ACC112 (cell line): ENCODE data around the gene WAPL.

Experiments used
- H2AFZ ChIP-seq: fragments of 200-600 bp; sonication (generic); one replicate; pipeline ENCODE4 v1.6.0; 2017; ENCODE audit warnings: antibody characterized with exemption, low read length; ENCODE audit not compliant: unreplicated experiment
- H3K27ac ChIP-seq: fragments of 200-600 bp; sonication (generic); 2 replicates; pipeline ENCODE4 v1.5.1; 2014; ENCODE audit warnings: low read depth, mild to moderate bottlenecking, antibody characterized with exemption, low read length, moderate library complexity
- H3K27me3 ChIP-seq: fragments of 200-600 bp; sonication (generic); 2 replicates; pipeline ENCODE4 v1.6.1; 2014; ENCODE audit warnings: mild to moderate bottlenecking, antibody characterized with exemption, low read length, moderate library complexity, mixed read lengths; ENCODE audit not compliant: insufficient read depth
- H3K36me3 ChIP-seq: fragments of 200-600 bp; sonication (generic); 2 replicates; pipeline ENCODE4 v1.6.1; 2016; ENCODE audit warnings: mild to moderate bottlenecking, antibody characterized with exemption, low read length, moderate library complexity, mixed read lengths; ENCODE audit not compliant: insufficient read depth
- H3K4me1 ChIP-seq: fragments of 200-600 bp; sonication (generic); one replicate; pipeline ENCODE4 v1.6.1; 2016; ENCODE audit warnings: low read length, mixed read lengths; ENCODE audit not compliant: insufficient read depth, unreplicated experiment, control insufficient read depth
- H3K4me3 ChIP-seq: fragments of 200-600 bp; sonication (generic); 2 replicates; pipeline ENCODE4 v1.5.1; 2014; ENCODE audit warnings: mild to moderate bottlenecking, low read depth, low read length
- H3K79me2 ChIP-seq: fragments of 200-600 bp; sonication (generic); one replicate; pipeline ENCODE4 v1.6.0; 2016; ENCODE audit warnings: low read length; ENCODE audit not compliant: control insufficient read depth, unreplicated experiment, insufficient read depth

The WAPL gene

DNA sequence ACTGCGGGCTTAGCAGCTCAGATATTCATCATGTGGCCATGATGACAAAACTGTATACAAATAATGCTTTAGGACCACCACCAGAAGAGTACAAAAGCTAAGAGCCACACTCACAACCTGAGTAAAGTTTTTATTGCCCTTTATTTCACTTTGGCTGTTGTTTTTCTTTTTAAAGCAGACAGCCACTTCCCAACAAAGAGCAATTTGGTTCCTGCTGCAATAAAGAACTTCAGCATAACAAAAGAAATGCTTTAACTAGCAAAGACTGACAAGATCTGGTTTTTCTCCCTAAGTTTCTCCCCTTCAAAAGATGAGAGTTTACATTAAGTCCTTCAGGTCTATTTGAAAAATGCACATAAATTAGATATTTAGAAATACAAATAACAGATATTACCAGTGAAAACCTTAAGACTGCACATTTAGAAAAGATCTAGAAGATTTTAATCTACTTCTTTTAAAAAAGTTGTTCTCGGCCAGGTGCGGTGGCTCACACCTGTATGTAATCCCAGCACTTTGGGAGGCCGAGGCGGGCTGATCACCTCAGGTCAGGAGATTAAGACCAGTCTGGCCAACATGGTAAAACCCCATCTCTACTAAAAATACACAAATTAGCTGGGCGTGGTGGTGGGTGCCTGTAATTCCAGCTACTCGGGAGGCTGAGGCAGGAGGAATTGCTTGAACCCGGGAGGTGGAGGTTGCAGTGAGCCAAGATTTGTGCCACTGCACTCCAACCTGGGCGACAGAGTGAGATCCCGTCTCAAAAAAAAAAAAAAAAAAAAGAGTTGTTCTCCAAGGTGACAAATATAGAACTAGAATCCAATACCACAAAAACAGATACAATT lies 59.4 kb downstream of the WAPL start:
- H3K4me3 ChIP-seq: no peak overlapping the region
- no peak overlapping the region for H2AFZ ChIP-seq
- no peaks in the 10 kb centered on the region for H3K27me3 ChIP-seq
- H3K4me1 ChIP-seq: no peaks in the 10 kb centered on the region
- no peaks in the 10 kb centered on the region for H3K79me2 ChIP-seq
- no peak overlapping the region for H3K27ac ChIP-seq
- H3K36me3 ChIP-seq: peaks cover 41% of the 10 kb centered on the region

DNA sequence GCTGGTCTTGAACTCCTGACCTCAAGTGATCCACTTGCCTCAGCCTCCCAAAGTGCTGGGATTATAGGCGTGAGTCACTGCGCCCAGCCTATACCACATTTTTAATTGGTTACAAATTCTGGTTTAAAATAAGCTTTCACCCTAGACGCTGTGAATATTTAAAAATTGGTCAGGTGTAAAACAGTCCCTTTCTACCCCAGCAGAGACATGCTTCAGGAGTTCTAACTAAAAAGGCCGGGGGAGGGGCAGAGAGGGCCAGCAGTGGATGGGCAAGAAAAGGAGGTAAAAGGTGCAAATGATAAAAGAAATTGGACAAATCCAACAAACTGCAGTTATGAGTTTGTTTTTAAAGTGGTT lies 70.0 kb downstream of the WAPL start:
- peaks cover 2% of the 10 kb centered on the region for H3K79me2 ChIP-seq
- no peaks in the 10 kb centered on the region for H3K27me3 ChIP-seq
- H2AFZ ChIP-seq: no peak overlapping the region
- H3K4me3 ChIP-seq: no peak overlapping the region
- H3K36me3 ChIP-seq: peaks cover 19% of the 10 kb centered on the region
- H3K4me1 ChIP-seq: peaks cover 8% of the 10 kb centered on the region
- no peak overlapping the region for H3K27ac ChIP-seq

GRCh38 chr10:86450806-86451603 lies 70.6 kb downstream of the WAPL start:
- Histone ChIP-seq H3K36me3 (peaks cover 18% of the 10 kb centered on the region), H3K4me1 (peaks cover 8% of the 10 kb centered on the region), H3K79me2 (peaks cover 2% of the 10 kb centered on the region), H2AFZ (no peak overlapping the region), H3K27me3 (no peaks in the 10 kb centered on the region), H3K27ac (no peak overlapping the region), H3K4me3 (no peak overlapping the region)

DNA sequence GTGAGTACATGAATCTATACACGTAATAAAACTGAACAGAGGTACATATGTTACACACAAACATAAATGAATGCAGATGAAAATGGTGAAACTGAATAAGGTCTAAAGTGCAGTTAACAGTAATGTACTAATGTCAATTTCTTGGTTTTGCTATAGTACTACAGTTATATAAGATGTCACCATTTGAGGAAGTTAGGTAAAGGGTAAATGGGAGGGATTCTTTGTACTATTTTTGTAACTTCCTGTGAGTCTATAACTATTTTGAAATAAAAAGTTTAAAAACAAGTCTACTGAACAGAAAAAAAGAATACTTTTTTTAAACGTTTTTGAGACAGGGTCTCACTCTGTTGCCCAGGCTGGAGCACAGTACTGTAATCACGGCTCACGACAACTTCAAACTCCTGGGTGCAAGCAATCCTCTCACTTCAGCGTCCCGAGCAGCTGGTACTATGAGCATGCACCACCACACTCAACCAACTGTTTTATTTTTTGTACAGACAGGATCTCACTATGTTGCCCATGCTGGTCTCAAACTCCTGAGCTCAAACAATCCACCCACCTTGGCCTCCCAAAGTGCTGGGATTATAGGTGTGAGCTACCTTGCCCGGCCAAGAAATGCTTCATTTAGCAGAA lies 71.5 kb downstream of the WAPL start:
- no peak overlapping the region for H2AFZ ChIP-seq
- H3K27ac ChIP-seq: no peak overlapping the region
- H3K36me3 ChIP-seq: peaks cover 18% of the 10 kb centered on the region
- H3K27me3 ChIP-seq: no peaks in the 10 kb centered on the region
- H3K4me3 ChIP-seq: no peak overlapping the region
- peaks cover 2% of the 10 kb centered on the region for H3K79me2 ChIP-seq
- peaks cover 8% of the 10 kb centered on the region for H3K4me1 ChIP-seq

- Histone ChIP-seq H3K79me2 (peaks cover 5% of the 10 kb centered on the region), H3K27me3 (no peaks in the 10 kb centered on the region), H3K36me3 (peaks cover 15% of the 10 kb centered on the region), H3K27ac (peak overlapping the region; percentile 14; the same call in 1 of the 2 replicates), H2AFZ (no peak overlapping the region), H3K4me1 (peaks cover 19% of the 10 kb centered on the region), H3K4me3 (no peak overlapping the region)
Measured at GRCh38 chr10:86447432-86447831, 74.2 kb downstream of the WAPL start.

GRCh38 chr10:86446987-86447386 lies 74.6 kb downstream of the WAPL start:
- Histone ChIP-seq H2AFZ (no peak overlapping the region), H3K4me3 (no peak overlapping the region), H3K27ac (peak overlapping the region; percentile 14; the same call in 1 of the 2 replicates), H3K36me3 (peaks cover 15% of the 10 kb centered on the region), H3K79me2 (peaks cover 5% of the 10 kb centered on the region), H3K4me1 (peaks cover 19% of the 10 kb centered on the region), H3K27me3 (no peaks in the 10 kb centered on the region)

- Histone ChIP-seq H3K27ac (no peak overlapping the region), H3K4me3 (no peak overlapping the region), H3K4me1 (peaks cover 21% of the 10 kb centered on the region), H3K79me2 (peaks cover 5% of the 10 kb centered on the region), H3K36me3 (peaks cover 15% of the 10 kb centered on the region), H2AFZ (no peak overlapping the region), H3K27me3 (no peaks in the 10 kb centered on the region)
Measured at GRCh38 chr10:86446440-86446839, 75.2 kb downstream of the WAPL start.

DNA sequence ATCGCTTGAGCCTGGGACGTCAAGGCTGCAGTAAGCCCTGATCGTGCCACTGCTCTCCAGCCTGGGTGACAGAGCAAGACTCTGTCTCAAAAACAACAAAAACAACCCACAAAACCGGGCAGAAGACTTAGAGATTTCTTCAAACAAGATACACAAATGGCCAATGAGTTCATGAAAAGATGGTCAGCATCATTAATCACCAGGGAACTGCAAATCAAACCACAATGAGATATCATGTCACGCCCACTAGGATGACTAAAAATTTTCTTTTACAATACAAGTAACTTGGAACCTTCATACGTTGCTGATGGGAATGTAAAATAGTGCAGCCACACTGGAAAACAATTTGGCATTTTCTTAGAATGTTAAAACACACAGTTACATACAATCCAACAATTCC lies 77.7 kb downstream of the WAPL start:
- H3K36me3 ChIP-seq: peaks cover 18% of the 10 kb centered on the region; the same call in 1 of the 2 replicates
- H3K27ac ChIP-seq: no peak overlapping the region
- H2AFZ ChIP-seq: no peak overlapping the region
- no peak overlapping the region for H3K4me3 ChIP-seq
- H3K27me3 ChIP-seq: no peaks in the 10 kb centered on the region
- peaks cover 43% of the 10 kb centered on the region for H3K4me1 ChIP-seq
- H3K79me2 ChIP-seq: peaks cover 7% of the 10 kb centered on the region

DNA sequence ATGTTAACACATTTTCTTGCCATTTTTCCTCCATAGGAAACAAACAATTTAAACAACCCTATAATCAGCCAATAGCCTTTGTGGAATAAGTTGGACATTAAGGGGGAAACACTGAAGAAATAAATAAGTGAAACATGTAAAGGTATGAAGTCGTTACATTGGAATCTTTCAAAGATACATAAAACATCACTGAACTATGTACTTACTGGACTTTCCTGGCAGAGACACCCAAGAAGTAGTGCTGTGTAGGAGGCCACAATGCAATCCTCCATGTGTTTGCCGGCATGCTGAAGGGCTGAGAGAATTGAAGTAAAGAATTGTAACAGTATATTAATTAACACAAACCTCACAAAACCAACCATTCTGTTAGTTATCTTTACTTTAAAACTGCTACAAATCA lies 78.5 kb downstream of the WAPL start:
- Histone ChIP-seq H3K4me3 (no peak overlapping the region), H3K4me1 (peaks cover 43% of the 10 kb centered on the region), H3K27ac (peak overlapping the region; percentile 13; the same call in 1 of the 2 replicates), H3K36me3 (peaks cover 16% of the 10 kb centered on the region), H3K27me3 (no peaks in the 10 kb centered on the region), H3K79me2 (peaks cover 6% of the 10 kb centered on the region), H2AFZ (no peak overlapping the region)

DNA sequence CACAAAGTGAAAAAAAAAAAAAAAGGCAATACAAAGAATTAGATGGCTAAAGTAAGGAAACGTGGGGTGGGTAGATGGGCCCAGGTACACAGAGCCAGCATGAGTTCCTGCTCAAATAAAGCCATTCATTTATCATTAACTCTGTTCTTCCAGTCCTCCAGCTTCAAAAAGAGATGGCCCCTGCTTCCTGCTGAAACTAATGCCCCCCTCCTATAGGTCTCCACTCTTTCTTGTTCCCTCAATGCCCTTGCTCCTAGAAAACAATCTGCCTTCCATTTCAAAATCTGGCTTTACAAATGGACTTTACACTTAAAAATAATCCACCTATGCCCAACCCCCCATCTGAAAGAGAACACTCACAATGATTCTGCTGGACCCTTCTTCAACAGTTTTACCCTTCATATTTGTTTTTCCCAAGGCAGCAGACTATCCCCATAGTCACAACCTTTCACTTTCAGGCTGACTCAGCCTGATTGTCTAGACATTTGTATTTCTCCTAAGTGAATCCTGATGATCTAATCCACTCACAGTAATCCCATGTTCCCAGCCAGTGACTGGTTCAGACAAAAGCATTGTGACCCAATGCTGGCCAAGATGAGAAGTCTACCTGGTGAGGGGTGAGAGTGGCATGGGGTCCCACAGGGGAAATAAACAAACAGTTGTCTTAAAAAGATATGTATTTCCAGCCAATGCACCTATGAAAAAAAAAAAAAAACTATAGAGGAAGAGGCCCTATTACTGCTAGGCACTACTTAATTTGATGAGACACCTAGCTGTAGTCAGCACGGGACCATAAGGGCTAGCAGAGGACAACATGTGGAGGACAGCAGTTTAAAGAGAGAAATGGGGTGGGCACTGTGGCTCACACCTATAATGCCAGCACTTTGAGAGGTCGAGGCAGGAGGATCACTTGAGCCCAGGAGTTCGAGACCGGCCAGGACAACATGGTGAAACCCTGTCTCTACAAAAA lies 80.4 kb downstream of the WAPL start:
- H3K27ac ChIP-seq: peak overlapping the region; percentile 55
- no peak overlapping the region for H3K4me3 ChIP-seq
- H3K27me3 ChIP-seq: no peaks in the 10 kb centered on the region
- H2AFZ ChIP-seq: no peak overlapping the region
- peaks cover 35% of the 10 kb centered on the region for H3K4me1 ChIP-seq
- peaks cover 32% of the 10 kb centered on the region for H3K36me3 ChIP-seq
- peaks cover 6% of the 10 kb centered on the region for H3K79me2 ChIP-seq
